ENCODE measurements around the gene ADRM1.

The ADRM1 gene

GRCh38 chr20:62258499-62259293 is 44.1 kb upstream of the ADRM1 start:
- Histone ChIP-seq H3K27ac (ENCODE audit: low read length) (no peak overlapping the region), H3K79me2 (ENCODE audit: low read length) (peaks cover 5% of the 10 kb centered on the region), H2AFZ (ENCODE audit: low read depth, low read length) (no peak overlapping the region), H3K36me3 (replicated peaks; ENCODE audit: low read depth, low read length) (peaks cover 13% of the 10 kb centered on the region), H3K4me3 (ENCODE audit: low read length) (no peak overlapping the region), H3K4me1 (ENCODE audit: low read length) (no peaks in the 10 kb centered on the region), H3K4me2 (ENCODE audit: low read length) (no peak overlapping the region), H3K9ac (ENCODE audit: low read length) (no peak overlapping the region), H3K27me3 (ENCODE audit: low read depth, low read length) (no peaks in the 10 kb centered on the region), H4K20me1 (ENCODE audit: insufficient read depth, low read length) (peaks cover 28% of the 10 kb centered on the region), H3K9me3 (ENCODE audit: insufficient read depth, low read length) (no peaks in the 10 kb centered on the region)
- TF ChIP-seq CTCF (IDR thresholded peaks at IDR 0.05; ENCODE audit: low read depth, low read length) (no peak), EZH2phosphoT487 (IDR thresholded peaks at IDR 0.05; ENCODE audit: low read depth) (no peak)

GRCh38 chr20:62259294-62259565 is 43.6 kb upstream of the ADRM1 start:
- H3K4me3 ChIP-seq (ENCODE audit: low read length) = no peak overlapping the region
- no peak overlapping the region for H2AFZ ChIP-seq (ENCODE audit: low read depth, low read length)
- H4K20me1 ChIP-seq (ENCODE audit: insufficient read depth, low read length) = peaks cover 25% of the 10 kb centered on the region
- H3K9me3 ChIP-seq (ENCODE audit: insufficient read depth, low read length) = no peaks in the 10 kb centered on the region
- H3K79me2 ChIP-seq (ENCODE audit: low read length) = peaks cover 2% of the 10 kb centered on the region; the same call in 1 of the 2 replicates
- H3K27me3 ChIP-seq (ENCODE audit: low read depth, low read length) = no peaks in the 10 kb centered on the region
- no peak overlapping the region for H3K9ac ChIP-seq (ENCODE audit: low read length)
- H3K36me3 ChIP-seq (replicated peaks; ENCODE audit: low read depth, low read length) = peaks cover 13% of the 10 kb centered on the region
- H3K27ac ChIP-seq (ENCODE audit: low read length) = no peak overlapping the region
- H3K4me2 ChIP-seq (ENCODE audit: low read length) = no peak overlapping the region
- H3K4me1 ChIP-seq (ENCODE audit: low read length) = no peaks in the 10 kb centered on the region
- TF ChIP-seq EZH2phosphoT487 (IDR thresholded peaks at IDR 0.05; ENCODE audit: low read depth) = no peak
- no peak for TF ChIP-seq CTCF (IDR thresholded peaks at IDR 0.05; ENCODE audit: low read depth, low read length)

DNA sequence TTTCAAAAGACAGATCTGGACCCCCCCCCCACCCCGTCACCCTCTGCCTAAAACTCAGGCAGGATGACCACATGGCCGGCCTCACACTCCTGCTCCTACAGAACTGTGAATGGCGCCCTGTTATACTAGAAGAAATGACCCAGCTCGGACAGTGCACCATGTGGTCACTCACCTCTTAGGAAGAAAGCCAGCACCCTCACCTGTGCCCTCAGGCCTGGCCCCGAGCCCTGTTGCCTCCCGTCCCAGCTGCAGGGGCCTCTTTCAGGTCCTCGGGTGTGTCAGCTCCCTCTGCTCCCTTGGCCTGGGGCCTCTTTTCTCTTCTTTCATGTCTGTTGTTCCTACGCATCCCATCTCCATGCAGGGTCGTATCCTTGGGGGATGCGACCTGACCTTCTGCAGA is 40.7 kb upstream of the ADRM1 start:
- Histone ChIP-seq H3K79me2 (ENCODE audit: low read length) (no peaks in the 10 kb centered on the region), H3K4me3 (ENCODE audit: low read length) (no peak overlapping the region), H3K9me3 (ENCODE audit: insufficient read depth, low read length) (no peaks in the 10 kb centered on the region), H3K9ac (ENCODE audit: low read length) (no peak overlapping the region), H3K4me2 (ENCODE audit: low read length) (no peak overlapping the region), H4K20me1 (ENCODE audit: insufficient read depth, low read length) (peaks cover 11% of the 10 kb centered on the region; the same call in 1 of the 2 replicates), H3K27ac (ENCODE audit: low read length) (no peak overlapping the region), H3K27me3 (ENCODE audit: low read depth, low read length) (no peaks in the 10 kb centered on the region), H3K36me3 (replicated peaks; ENCODE audit: low read depth, low read length) (peaks cover 23% of the 10 kb centered on the region), H3K4me1 (ENCODE audit: low read length) (no peaks in the 10 kb centered on the region), H2AFZ (ENCODE audit: low read depth, low read length) (no peak overlapping the region)
- TF ChIP-seq CTCF (IDR thresholded peaks at IDR 0.05; ENCODE audit: low read depth, low read length) (no peak), EZH2phosphoT487 (IDR thresholded peaks at IDR 0.05; ENCODE audit: low read depth) (no peak)

- H3K27me3 ChIP-seq (ENCODE audit: low read depth, low read length) = no peaks in the 10 kb centered on the region
- H3K4me1 ChIP-seq (ENCODE audit: low read length) = no peaks in the 10 kb centered on the region
- H2AFZ ChIP-seq (ENCODE audit: low read depth, low read length) = no peak overlapping the region
- H3K9me3 ChIP-seq (ENCODE audit: insufficient read depth, low read length) = no peaks in the 10 kb centered on the region
- H3K4me2 ChIP-seq (ENCODE audit: low read length) = no peak overlapping the region
- 0 out of 2 replicates have a peak, but pooled peaks cover 5% of the 10 kb centered on the region for H4K20me1 ChIP-seq (ENCODE audit: insufficient read depth, low read length)
- no peak for TF ChIP-seq CTCF (IDR thresholded peaks at IDR 0.05; ENCODE audit: low read depth, low read length)
- TF ChIP-seq EZH2phosphoT487 (IDR thresholded peaks at IDR 0.05; ENCODE audit: low read depth) = no peak
- no peak overlapping the region for H3K27ac ChIP-seq (ENCODE audit: low read length)
- no peak overlapping the region for H3K9ac ChIP-seq (ENCODE audit: low read length)
- H3K36me3 ChIP-seq (replicated peaks; ENCODE audit: low read depth, low read length) = peaks cover 23% of the 10 kb centered on the region
- H3K4me3 ChIP-seq (ENCODE audit: low read length) = no peak overlapping the region
- H3K79me2 ChIP-seq (ENCODE audit: low read length) = no peaks in the 10 kb centered on the region
Observed at GRCh38 chr20:62263396-62263795, 39.4 kb upstream of the ADRM1 start.

Data from OCI-LY3 (cell line).